HepG2 (cell line): Measurements from ENCODE around the gene UTS2R. TPM values are rescaled to one million over a fixed set of nuclear protein-coding genes. Genes with fewer than 3 reads are reported as not detected.

Experiments used
- ARID5B ChIP-seq: IDR thresholded peaks from 2 replicates; pipeline ENCODE4 v1.4.0; 2020; ENCODE audit warnings: mild to moderate bottlenecking, missing genetic modification reagents
- EHMT2 ChIP-seq: fragments of 200-600 bp; sonication (generic); IDR thresholded peaks from 2 replicates; pipeline ENCODE4 v1.7.0; 2017; ENCODE audit warnings: antibody characterized with exemption, low read depth, low read length, borderline replicate concordance
- GLI4 ChIP-seq: sonication (generic); formaldehyde crosslinking; IDR thresholded peaks from 2 replicates; pipeline ENCODE4 v1.5.1; 2020; ENCODE audit warnings: missing genetic modification reagents, mild to moderate bottlenecking, moderate library complexity, borderline replicate concordance
- HMG20A ChIP-seq: IDR thresholded peaks from 2 replicates; pipeline ENCODE4 v1.6.1; 2016; ENCODE audit warnings: borderline replicate concordance
- IRF9 ChIP-seq: sonication (generic); formaldehyde crosslinking; IDR thresholded peaks from 2 replicates; pipeline ENCODE4 v1.8.0; 2022; ENCODE audit warnings: missing genetic modification reagents, mild to moderate bottlenecking, borderline replicate concordance
- KDM1A ChIP-seq: IDR thresholded peaks from 2 replicates; pipeline ENCODE4 v1.6.1; 2016; ENCODE audit warnings: missing compliant biosample characterization
- MAFF ChIP-seq: IDR thresholded peaks from 2 replicates; pipeline ENCODE4 v1.6.1; 2011; ENCODE audit warnings: low read depth, low read length, improper control_type of control experiment
- NRL ChIP-seq: sonication (generic); formaldehyde crosslinking; IDR thresholded peaks from 2 replicates; pipeline ENCODE4 v1.5.0; 2020; ENCODE audit warnings: missing genetic modification reagents, mild to moderate bottlenecking, moderate library complexity, borderline replicate concordance
- PATZ1 ChIP-seq: sonication (generic); formaldehyde crosslinking; IDR thresholded peaks from 2 replicates; pipeline ENCODE4 v1.4.0; 2020; ENCODE audit warnings: missing genetic modification reagents
- POGK ChIP-seq: sonication (generic); formaldehyde crosslinking; conservative IDR thresholded peaks from 2 replicates; pipeline ENCODE4 v1.8.0; 2022; ENCODE audit warnings: mild to moderate bottlenecking, moderate library complexity, missing genetic modification reagents
- RARA ChIP-seq: IDR thresholded peaks from 2 replicates; pipeline ENCODE4 v1.6.1; 2016; ENCODE audit warnings: missing genetic modification reagents, missing compliant biosample characterization
- SP2 ChIP-seq: sonication (generic); formaldehyde crosslinking; IDR thresholded peaks from 2 replicates; pipeline ENCODE4 v1.5.1; 2020; ENCODE audit warnings: mild to moderate bottlenecking, missing genetic modification reagents
- ZNF234 ChIP-seq: sonication (generic); formaldehyde crosslinking; conservative IDR thresholded peaks from 2 replicates; pipeline ENCODE4 v1.5.1; 2020; ENCODE audit warnings: mild to moderate bottlenecking, missing genetic modification reagents
- ZNF546 ChIP-seq: sonication (generic); formaldehyde crosslinking; conservative IDR thresholded peaks from 2 replicates; pipeline ENCODE4 v1.8.1; 2023; ENCODE audit warnings: mild to moderate bottlenecking, missing genetic modification reagents
- ZNF552 ChIP-seq: sonication (generic); formaldehyde crosslinking; IDR thresholded peaks from 2 replicates; pipeline ENCODE4 v1.9.0; 2022; ENCODE audit warnings: missing genetic modification reagents, mild to moderate bottlenecking, borderline replicate concordance
- ZNF614 ChIP-seq: IDR thresholded peaks from 2 replicates; pipeline ENCODE4 v1.6.1; 2018; ENCODE audit warnings: missing biosample characterization, missing genetic modification reagents, inconsistent platforms, borderline replicate concordance
- ZNF713 ChIP-seq: sonication (generic); formaldehyde crosslinking; IDR thresholded peaks from 2 replicates; pipeline ENCODE4 v1.4.0; 2020; ENCODE audit warnings: mild to moderate bottlenecking, missing genetic modification reagents
- ZNF788 ChIP-seq: sonication (generic); formaldehyde crosslinking; IDR thresholded peaks from 2 replicates; pipeline ENCODE4 v1.5.0; 2020; ENCODE audit warnings: mild to moderate bottlenecking, missing genetic modification reagents, borderline replicate concordance
- ZNF879 ChIP-seq: sonication (generic); formaldehyde crosslinking; IDR thresholded peaks from 2 replicates; pipeline ENCODE4 v1.8.1; 2023; ENCODE audit warnings: missing genetic modification reagents
- polyA plus RNA-seq, 8 experiments: library from polyadenylated mRNA; depleted of rRNA in 3 of 8; stranded (reverse) in 7 of 8; unstranded in 1 of 8; fragments of >200 nt; fragmentation: Illumina TruSeq in 4 of 8; extraction: Trizol in 4 of 8; gene quantifications; 2 replicates each; pipeline versions ENCODE4 v1.2.1 to v1.2.3, GENCODE V29; 2011 to 2016; ENCODE audit warnings: low read depth in 4 of 8, missing spikeins in 1 of 8, mixed read lengths in 1 of 8; ENCODE audit not compliant: insufficient read depth in 1 of 8
- total RNA-seq, 5 experiments: library from RNA; depleted of rRNA; stranded (reverse); fragments of >200 nt; fragmentation: Illumina TruSeq; extraction: Trizol; gene quantifications; 2 replicates each; pipeline ENCODE4 v1.2.3, GENCODE V29; 2016; ENCODE audit warnings: low read depth in 1 of 5

Gene UTS2R
- total and polyA plus RNA-seq, 2 of the 13 experiments (the other 11 are each of a cell fraction or from before 2014, with no cell fraction given), result 0.13 to 0.15 TPM

GRCh38 chr17:82384730-82385481, 13.3 kb downstream of the UTS2R start (continued):
- peak; percentile 77 for TF ChIP-seq PATZ1 (CRISPR knock-in tag)
- TF ChIP-seq ZNF879 (CRISPR knock-in tag), result no peak
- TF ChIP-seq GLI4 (CRISPR knock-in tag), result no peak
- 0 out of 2 replicates have a peak, but pooled peaks have one; percentile 28 for TF ChIP-seq ZNF234 (CRISPR knock-in tag)
- peak; percentile 70; the same call in 1 of the 2 replicates for TF ChIP-seq ZNF546
- no peak for TF ChIP-seq EHMT2
- TF ChIP-seq HMG20A (CRISPR knock-in tag), result no peak
- no peak for TF ChIP-seq ZNF713
- TF ChIP-seq MAFF, result no peak
- peak; percentile 74 for TF ChIP-seq ARID5B
- TF ChIP-seq SP2 (CRISPR knock-in tag), result 0 out of 2 replicates have a peak, but pooled peaks have one; percentile 33
- TF ChIP-seq IRF9 (CRISPR knock-in tag), result peak; percentile 84; the same call in 1 of the 2 replicates
- TF ChIP-seq ZNF788 (CRISPR knock-in tag), result peak; percentile 49
- TF ChIP-seq ZNF552 (CRISPR knock-in tag), result peak; percentile 23; the same call in 1 of the 2 replicates
- no peak; the same call in 1 of the 2 replicates for TF ChIP-seq NRL (CRISPR knock-in tag)
- peak; percentile 87 for TF ChIP-seq POGK (CRISPR knock-in tag)
- no peak for TF ChIP-seq KDM1A (CRISPR knock-in tag)
- TF ChIP-seq RARA, result peak; percentile 96
- TF ChIP-seq ZNF614 (CRISPR knock-in tag), result no peak
